HG02759 (cell line): ENCODE measurements around the gene CDC42BPG.
A peak's percentile ranks its signal among the peaks of the same experiment; 100 is the strongest.

ENCODE experiments used
- ATAC-seq: cut with Tn5 transposase; IDR thresholded peaks from one replicate; pipeline ENCODE4 v1.9.1; 2021; ENCODE audit warnings: mild to moderate bottlenecking, moderate library complexity; ENCODE audit not compliant: unreplicated experiment

The CDC42BPG gene, protein sequence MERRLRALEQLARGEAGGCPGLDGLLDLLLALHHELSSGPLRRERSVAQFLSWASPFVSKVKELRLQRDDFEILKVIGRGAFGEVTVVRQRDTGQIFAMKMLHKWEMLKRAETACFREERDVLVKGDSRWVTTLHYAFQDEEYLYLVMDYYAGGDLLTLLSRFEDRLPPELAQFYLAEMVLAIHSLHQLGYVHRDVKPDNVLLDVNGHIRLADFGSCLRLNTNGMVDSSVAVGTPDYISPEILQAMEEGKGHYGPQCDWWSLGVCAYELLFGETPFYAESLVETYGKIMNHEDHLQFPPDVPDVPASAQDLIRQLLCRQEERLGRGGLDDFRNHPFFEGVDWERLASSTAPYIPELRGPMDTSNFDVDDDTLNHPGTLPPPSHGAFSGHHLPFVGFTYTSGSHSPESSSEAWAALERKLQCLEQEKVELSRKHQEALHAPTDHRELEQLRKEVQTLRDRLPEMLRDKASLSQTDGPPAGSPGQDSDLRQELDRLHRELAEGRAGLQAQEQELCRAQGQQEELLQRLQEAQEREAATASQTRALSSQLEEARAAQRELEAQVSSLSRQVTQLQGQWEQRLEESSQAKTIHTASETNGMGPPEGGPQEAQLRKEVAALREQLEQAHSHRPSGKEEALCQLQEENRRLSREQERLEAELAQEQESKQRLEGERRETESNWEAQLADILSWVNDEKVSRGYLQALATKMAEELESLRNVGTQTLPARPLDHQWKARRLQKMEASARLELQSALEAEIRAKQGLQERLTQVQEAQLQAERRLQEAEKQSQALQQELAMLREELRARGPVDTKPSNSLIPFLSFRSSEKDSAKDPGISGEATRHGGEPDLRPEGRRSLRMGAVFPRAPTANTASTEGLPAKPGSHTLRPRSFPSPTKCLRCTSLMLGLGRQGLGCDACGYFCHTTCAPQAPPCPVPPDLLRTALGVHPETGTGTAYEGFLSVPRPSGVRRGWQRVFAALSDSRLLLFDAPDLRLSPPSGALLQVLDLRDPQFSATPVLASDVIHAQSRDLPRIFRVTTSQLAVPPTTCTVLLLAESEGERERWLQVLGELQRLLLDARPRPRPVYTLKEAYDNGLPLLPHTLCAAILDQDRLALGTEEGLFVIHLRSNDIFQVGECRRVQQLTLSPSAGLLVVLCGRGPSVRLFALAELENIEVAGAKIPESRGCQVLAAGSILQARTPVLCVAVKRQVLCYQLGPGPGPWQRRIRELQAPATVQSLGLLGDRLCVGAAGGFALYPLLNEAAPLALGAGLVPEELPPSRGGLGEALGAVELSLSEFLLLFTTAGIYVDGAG (N-terminal part only)

DNA sequence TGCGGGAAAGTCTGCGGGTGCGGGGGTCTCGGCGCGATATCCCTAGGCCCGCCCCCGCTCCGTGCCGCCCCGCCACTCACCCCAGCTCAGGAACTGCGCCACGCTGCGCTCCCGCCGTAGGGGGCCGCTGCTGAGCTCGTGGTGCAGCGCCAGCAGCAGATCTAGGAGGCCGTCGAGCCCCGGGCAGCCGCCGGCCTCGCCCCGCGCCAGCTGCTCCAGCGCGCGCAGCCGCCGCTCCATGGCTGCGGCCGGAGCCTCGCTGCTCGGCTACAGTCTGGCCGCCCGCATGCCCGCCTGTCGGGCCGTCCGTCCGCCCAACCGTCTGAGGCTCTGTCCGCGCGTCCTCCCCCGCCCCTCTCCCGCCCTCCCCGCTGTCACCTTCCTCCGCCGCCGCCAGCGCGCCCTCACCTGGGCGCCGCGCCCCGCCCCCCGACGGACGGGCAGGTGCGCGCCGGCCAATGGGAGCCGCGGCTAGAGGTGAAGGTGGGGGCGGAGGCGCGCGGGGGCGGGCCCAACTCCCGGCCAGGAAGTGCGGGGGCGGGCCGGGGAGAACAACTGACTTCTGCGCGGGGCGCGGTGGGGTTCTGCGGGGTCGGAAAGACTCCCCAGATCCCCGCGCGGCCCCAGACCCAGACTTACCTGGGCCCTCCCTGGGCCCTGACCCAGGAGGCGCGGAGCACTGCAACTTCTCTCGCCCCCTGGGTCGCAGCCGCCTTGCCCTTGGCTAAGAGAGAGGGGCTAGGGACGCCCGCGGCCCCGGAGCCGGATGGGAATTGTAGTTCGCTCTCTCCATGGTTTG is at the start of gene CDC42BPG:
TSS of gene CDC42BPG (minus strand) at position 324 of the 799 bp plus-strand sequence. CDS start at position 240, 84 bp downstream.
- peak; percentile 40 for ATAC-seq

DNA sequence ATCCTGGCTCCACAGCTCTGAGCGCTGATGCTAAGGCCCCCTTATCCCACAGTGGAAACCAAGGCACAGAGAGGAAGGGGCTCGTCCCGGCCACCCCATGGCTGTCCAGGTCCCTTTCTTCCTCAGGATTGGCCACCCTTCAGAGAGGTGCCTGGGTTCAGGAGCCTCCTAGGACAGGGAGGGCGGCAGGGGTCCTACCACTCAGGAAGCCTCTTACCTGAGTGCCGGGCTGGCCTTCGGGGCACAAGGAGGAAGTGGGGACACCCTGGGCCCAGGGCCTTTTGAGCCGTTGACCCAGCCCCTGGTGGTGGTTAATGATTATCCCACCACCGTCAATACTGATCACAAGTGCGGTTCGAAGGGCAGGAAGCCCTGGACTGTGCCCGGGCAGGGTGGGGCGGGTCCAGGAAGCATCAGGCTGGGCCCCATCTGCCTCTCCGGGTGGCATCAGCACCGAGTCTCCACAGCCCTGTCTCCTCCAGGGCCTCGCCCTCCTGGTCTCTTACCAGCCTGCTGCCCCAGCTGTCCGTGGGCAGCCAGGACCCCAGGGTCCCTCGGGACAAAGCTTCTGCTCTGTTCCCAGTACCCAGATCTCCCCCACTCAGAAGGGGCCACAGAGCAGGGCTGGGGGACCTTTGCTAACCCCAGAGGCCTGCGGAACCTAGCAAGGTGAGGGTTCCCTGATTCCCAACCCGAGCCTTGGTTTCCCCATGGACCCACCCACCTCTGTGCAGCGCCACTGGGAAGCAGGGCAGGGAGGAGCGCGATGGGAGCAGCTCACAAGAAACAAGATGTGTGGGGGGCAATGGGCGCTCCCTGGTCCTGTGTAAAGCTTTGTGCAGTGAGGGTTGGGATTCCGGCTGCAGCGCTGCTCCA is 49.0 kb upstream of the CDC42BPG start:
- no peak for ATAC-seq

DNA sequence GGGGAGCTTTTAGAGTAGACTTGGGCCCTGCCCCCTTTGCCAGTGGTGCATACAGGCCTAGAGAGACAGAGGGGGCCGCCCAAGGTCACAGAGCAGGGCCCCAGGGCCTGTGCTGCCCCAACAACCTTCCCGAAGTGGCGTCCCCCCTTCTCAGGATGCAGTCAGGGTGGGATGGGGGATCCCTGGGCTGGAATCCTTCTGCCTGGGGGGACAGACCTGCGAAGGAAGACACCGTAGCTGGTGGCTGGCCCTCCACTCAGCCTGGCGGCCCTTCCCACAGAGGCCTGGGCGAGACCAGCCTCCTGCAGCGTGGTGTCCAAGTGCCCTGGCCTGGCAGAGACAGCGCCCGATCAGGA is 48.4 kb upstream of the CDC42BPG start:
- no peak for ATAC-seq

DNA sequence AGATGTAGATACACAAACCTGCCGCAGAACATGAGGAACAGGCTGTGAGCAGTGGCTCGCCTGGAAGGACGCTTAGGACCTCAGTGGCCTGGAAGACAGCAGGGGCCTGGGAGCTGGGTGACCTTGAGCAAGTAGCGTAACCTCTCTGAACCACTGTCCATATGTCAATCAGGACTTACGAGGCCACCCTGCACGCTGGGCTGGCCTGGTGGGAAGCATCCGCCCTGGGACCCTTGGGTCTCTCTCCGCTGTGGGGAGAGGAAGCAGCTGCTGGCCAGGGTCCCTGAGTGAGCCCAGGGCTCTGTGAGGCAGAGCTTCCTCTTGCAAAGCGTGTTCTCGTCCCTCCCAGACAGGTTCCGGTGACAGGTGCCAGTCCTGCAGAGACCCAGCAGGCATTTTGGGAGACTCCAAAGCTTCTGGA is 48.0 kb upstream of the CDC42BPG start:
- no peak for ATAC-seq

DNA sequence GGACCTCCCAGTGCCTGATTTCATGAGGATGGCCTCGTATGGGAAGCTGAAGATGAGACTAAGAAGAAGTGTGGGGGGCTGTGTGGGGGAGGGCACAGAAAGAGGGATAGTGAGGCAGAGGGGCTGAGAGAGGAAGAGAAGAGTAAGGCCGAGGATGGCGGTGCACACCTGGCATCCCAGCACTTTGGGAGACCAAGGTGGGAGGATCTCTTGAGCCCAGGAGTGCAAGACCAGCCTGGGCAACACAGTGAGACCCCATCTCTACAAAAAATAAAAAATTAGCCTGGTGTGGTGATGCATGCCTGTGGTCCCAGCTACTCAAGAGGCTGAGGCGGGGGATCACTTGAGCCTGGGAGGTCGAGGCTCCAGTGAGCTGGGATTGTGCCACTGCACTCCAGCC is 47.4 kb upstream of the CDC42BPG start:
- ATAC-seq: no peak

DNA sequence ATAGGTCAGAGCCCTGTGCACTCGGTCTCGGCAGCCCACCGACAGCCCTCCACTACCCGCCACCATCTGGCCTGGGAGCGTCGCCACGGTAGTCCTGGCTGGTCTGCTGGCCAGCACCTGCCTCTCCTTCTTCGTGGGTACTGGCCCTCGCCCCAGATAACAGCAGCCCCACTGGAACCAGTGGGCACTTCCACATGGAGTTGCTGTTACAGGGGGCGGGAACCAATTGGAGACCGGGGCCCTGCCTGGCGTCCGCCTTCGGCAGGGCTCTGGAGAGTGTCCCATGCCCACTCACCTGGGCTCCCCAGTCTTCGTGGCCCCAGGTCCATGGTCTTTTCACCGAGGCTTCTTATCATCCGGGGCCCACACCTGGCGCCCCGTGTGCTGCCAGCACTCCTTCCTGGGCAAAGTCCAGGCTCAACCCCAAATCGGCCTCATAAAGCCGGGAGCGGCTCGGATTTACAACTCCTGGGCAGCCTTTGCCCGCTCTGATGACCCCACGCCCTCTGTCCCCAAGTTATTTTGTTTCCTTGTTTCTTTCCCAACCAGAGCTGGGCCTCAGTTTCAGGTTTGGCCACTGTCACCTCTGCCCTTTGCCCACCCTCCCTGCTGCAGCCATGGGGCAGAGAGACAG is 46.9 kb upstream of the CDC42BPG start:
- ATAC-seq: no peak

DNA sequence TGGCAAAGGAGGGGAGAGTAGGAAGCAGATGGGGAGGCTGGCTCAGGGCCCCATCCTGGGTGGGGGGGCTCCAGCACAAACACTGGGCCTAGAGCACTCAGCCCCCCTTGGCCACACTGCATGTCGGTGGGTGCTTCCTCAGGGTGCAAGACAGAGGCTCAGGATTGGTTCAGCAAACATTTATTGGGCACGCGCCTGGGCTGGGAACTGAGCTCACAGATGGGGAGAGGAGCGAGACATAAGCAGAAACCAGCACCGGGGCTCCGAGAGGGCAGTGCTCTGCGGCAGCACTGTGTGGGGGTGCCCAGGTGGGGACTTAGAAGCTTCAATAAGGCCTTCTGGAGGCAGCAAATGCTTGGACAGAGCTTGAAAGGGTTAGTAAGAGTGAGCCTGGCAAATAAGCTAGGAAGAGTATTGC is 46.1 kb upstream of the CDC42BPG start:
- ATAC-seq: no peak

DNA sequence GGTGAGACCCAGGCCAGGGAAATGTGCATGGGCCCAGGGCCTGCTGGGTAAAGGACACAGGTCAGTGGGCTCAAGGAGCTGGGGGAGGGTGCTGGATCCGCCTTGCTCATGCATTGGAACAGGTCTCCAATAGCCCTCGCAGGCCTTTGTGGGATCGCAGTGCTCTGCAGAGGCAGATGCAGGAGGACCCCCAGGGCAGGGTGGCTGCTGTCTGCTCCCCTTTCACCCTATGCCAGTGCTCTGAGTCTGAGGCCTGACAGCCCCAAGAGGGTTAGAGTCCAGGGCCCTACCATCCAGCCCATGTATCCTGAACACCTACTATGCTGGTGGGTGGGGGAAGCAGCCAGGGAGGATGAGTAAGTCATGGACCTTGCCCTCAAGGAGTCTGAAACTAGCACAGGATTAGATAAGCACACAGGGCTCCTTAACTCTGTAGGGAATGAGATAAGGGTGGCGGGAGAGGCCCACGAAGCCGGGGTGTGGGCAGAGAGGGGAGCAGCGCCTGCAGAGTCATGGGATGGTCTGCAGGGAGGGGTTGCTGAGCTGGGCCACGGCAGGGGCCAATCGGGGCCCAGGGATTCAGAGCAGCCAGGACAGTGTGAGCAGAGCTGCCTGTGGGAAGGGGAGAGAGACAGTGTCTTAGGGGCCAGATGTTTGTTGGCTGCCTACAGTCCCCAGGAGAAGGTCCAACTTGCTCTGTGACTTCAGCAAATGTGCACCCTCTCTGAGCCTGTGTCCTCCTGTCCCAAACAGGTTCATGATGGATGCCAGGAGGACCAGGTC is 44.5 kb upstream of the CDC42BPG start:
- ATAC-seq: no peak

DNA sequence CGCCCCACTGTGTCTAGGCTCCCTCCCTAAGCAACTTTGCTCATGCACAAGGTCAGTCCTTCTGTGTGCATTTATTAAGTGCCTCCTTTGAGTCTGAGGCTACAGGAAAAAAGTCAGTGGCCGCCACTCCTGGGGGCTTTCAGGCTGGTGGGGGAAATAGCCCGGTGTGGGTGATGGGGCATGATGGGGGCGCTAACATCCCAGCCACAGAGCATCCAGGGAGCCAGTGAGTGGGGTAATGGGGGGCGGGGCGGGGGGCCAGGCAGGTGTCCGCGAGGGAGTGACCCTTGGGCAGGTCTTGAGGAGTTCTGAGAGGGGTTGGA is 43.9 kb upstream of the CDC42BPG start:
- no peak for ATAC-seq

DNA sequence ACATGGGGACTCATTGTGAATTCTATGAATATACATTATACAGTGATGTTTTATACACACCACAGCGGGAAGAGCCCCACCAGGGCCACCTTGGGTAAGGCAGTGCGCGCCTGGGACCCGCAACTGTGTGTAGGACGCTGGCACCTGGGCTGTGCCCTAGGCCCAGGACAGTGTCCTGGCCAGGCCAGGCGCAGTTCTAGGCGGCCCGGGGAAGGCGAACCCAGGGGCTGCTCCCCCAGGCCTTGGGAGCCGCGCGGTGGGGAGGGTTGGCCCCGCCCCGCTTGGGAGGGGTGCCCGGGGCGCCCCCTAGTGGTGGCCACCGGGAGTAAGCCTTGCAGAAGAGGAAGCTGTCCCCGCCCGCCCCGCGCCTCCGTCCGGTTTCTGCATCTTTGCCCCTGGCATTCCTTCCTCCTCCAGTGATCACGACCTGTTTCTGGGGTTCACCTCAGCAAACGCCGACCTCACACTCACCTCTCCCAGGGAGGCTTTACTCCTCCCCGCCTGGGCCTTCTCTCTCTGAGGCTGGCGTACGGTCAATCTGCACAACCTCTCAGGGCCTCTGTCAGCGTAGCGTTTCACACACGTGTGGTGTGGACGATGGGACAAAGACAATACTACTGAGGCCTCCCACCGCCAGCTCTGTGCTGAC is 43.4 kb upstream of the CDC42BPG start:
- no peak for ATAC-seq

DNA sequence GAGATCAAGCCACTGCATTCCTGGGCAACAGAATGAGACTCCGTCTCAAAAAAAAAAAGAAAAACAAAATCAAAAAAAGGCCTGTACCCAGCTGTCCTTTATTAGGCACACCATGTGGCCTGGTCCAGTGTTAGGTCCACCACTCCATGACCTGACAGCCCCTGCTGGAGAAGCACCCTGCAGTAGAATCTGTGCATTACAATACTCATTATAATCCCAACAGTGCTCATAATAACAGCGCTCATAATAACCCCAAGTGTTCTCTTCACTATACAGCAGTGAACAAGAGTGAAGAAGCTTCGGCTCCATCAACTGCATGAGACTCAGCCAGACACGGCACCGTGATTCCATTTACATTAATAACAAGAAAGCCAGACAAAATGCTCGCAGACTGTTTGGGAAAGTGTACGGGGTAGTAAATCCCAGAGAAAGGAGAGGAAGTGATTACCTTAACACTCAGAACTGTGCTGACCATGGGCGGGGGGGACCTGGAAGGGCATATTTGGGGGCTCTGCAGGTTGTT is 42.8 kb upstream of the CDC42BPG start:
- ATAC-seq: no peak

DNA sequence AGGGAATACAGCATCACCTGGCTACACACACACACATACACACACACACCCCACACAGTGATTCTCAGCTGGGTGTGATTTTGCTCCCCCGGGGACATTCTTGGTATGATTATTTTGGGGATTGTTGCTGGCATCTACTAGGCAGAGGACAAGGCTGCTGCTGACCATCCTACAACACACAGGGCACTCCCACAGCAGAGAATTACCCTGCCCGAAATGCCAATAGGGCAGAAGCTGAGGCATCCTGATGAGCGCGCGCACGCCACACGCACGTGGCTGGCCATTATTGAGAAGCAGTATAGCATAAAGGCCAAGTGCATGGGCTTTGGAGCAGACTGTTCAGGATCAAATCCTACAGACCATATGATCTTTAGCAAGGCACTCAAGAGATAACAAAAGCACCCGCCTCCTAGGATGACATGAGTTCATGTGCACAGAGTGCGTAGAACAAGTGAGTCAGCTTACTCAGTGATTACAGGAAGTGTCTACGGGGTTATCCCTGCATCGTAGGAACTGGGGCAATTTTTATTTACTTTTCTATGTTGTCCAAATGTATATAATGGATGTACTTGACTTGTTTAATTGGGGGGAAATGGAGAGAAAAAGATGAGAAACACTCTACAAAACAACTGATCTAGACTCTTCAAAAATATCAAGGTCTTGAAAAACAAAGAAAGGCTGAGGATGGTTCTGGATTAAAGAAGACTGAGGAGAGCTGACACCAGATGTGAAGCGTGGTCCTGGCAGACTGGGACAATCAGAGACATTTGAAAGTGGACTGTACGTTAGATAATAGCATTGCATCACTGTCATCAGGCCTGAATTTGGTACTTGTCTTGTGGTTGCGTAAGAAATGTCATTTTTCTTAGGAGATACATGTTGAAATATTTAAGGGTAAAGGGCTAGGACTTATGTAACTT is 41.2 kb upstream of the CDC42BPG start:
- ATAC-seq: no peak

DNA sequence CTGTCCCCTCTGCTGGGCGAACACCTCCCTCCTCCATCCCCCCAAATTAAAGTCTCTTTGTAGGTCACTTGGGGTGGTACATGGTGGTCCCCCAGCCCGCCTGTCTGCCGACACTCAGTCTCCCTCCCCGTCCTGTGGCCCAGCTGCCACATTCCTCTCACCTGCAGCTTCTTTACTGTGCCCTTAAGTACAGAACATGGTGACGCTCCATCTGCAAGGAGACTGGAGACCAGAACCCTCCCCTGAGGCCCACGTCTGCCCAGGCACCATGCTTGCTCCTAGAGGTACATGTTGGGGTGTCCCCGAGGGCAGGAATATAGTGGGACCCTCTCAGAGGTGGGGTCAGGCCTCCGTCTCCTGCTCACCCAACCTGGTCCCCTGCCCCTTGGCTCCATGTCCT is 39.6 kb upstream of the CDC42BPG start:
- no peak for ATAC-seq

DNA sequence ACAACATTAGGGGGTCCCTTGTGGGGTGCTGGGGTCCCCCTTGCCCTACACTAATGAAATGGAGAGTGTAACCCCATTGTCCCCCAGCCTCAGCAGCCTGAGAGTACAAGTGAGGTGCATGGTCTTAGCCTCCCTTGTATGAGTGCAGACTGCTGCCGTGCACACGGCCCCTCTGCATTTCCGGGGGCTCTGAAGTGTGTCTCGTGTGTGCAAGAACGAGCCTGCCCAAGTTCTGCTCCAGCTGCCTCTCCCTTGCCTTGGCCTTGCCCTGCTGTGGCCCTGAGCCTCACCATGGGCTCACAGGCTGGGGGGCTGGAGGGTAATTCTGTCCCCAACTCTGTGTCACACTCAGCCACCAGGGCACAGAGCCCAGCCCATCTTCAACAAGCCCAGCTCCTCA is 39.1 kb upstream of the CDC42BPG start:
- no peak for ATAC-seq

DNA sequence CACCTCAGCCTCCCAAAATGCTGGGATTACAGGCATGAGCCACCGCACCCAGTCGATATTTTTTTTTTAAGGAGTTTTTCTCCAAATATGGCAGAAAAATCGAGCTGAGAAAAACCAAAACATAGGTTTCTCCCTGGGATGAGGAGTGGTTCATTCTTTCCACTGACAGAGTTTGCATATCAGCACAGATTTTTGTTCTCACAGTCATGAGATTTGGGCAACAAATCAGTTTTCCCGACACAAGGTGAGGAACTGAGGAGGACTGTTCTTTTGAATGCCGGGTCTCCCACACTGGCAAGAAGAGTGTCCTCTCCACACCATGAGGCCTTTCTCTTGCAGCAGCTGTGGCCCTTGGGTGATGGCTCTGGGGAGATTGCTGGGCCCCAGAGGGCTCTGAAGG is 37.8 kb upstream of the CDC42BPG start:
- ATAC-seq: no peak

DNA sequence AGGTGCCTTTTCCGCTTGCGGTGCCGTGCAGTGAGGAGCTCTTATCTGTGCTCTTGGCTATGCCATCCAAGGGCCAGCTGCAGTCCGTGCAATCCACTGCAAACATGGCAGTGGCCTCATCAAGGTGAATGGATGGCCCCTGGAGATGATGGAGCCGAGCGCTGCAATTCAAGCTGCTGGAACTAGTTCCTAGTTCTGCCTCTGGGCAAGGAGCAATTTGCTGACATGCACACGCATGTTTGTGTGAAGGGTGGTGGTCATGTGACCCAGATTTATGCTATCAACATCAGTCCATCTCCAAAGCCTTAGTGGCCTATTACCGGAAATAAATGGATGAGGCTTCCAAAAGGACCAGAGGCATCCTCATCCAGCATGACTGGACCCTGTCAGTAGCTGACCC is 37.0 kb upstream of the CDC42BPG start:
- no peak for ATAC-seq
